Neutrophil (primary cell): ENCODE results near the gene ADGRD2.

Experiments
- H3K27ac ChIP-seq: fragments of 200-600 bp; sonication (generic); 2 replicates; pipeline ENCODE4 v1.5.1; 2016; ENCODE audit warnings: mild to moderate bottlenecking, moderate library complexity
- H3K27me3 ChIP-seq: fragments of 200-600 bp; sonication (generic); 2 replicates; pipeline ENCODE4 v1.6.0; 2016; ENCODE audit warnings: mild to moderate bottlenecking
- H3K36me3 ChIP-seq: fragments of 200-600 bp; sonication (generic); 2 replicates; pipeline ENCODE4 v1.5.1; 2017
- H3K4me1 ChIP-seq, 2 experiments: fragments of 200-600 bp in 1 of 2; sonication (generic) in 1 of 2; 1 replicate in 1 of 2; 2 replicates in 1 of 2; pipeline versions ENCODE4 v1.5.1 to v1.6.1; 2013 to 2016; ENCODE audit warnings: low read depth in 1 of 2, low read length in 1 of 2, mild to moderate bottlenecking in 1 of 2, moderate library complexity in 1 of 2; ENCODE audit not compliant: control insufficient read depth in 1 of 2, insufficient read depth in 1 of 2
- H3K4me3 ChIP-seq, 2 experiments: fragments of 200-600 bp in 1 of 2; sonication (generic) in 1 of 2; 1 replicate in 1 of 2; 2 replicates in 1 of 2; pipeline ENCODE4 v1.5.1; 2013 to 2016; ENCODE audit warnings: low read depth in 1 of 2, low read length in 1 of 2, mild to moderate bottlenecking in 1 of 2, moderate library complexity in 1 of 2
- H3K9me3 ChIP-seq: fragments of 200-600 bp; sonication (generic); 2 replicates; pipeline ENCODE4 v1.5.1; 2016
- CTCF ChIP-seq: fragments of 200-600 bp; sonication (generic); IDR thresholded peaks from 2 replicates; pipeline ENCODE4 v1.5.1; 2016; ENCODE audit warnings: antibody characterized with exemption

ADGRD2 gene

GRCh38 chr9:124477211-124477647, 27.0 kb downstream of the ADGRD2 start:
- TF ChIP-seq CTCF: no peak
- Histone ChIP-seq H3K4me3 (no peak overlapping the region), H3K27me3 (peaks cover 56% of the 10 kb centered on the region), H3K9me3 (no peaks in the 10 kb centered on the region), H3K27ac (no peak overlapping the region), H3K36me3 (no peaks in the 10 kb centered on the region), H3K4me1 (peaks cover 35 to 36% of the 10 kb centered on the region in 2 experiments)

GRCh38 chr9:124477648-124478285, 27.5 kb downstream of the ADGRD2 start:
- Histone ChIP-seq H3K36me3 (no peaks in the 10 kb centered on the region), H3K4me3 (no peak overlapping the region), H3K4me1 (peaks cover 35 to 36% of the 10 kb centered on the region in 2 experiments), H3K9me3 (no peaks in the 10 kb centered on the region), H3K27ac (no peak overlapping the region), H3K27me3 (peaks cover 60% of the 10 kb centered on the region)
- TF ChIP-seq CTCF: no peak

- no peak overlapping the region for H3K4me3 ChIP-seq
- peaks cover 35 to 36% of the 10 kb centered on the region in 2 experiments for H3K4me1 ChIP-seq
- peaks cover 60% of the 10 kb centered on the region for H3K27me3 ChIP-seq
- no peaks in the 10 kb centered on the region for H3K36me3 ChIP-seq
- no peak for TF ChIP-seq CTCF
- no peak overlapping the region for H3K27ac ChIP-seq
- H3K9me3 ChIP-seq: no peaks in the 10 kb centered on the region
Measured at GRCh38 chr9:124478354-124478753, 28.1 kb downstream of the ADGRD2 start.

GRCh38 chr9:124479371-124479770, 29.1 kb downstream of the ADGRD2 start:
- no peak overlapping the region for H3K4me3 ChIP-seq
- no peak for TF ChIP-seq CTCF
- peaks cover 35 to 36% of the 10 kb centered on the region in 2 experiments for H3K4me1 ChIP-seq
- H3K36me3 ChIP-seq: no peaks in the 10 kb centered on the region
- H3K27me3 ChIP-seq: peaks cover 60% of the 10 kb centered on the region
- H3K27ac ChIP-seq: no peak overlapping the region
- H3K9me3 ChIP-seq: no peaks in the 10 kb centered on the region

GRCh38 chr9:124479947-124480620, 29.8 kb downstream of the ADGRD2 start:
- TF ChIP-seq CTCF: no peak

More at GRCh38 chr9:124479947-124480620, 29.8 kb downstream of the ADGRD2 start:
- Histone ChIP-seq H3K27ac (no peak overlapping the region), H3K27me3 (peaks cover 60% of the 10 kb centered on the region), H3K9me3 (no peaks in the 10 kb centered on the region), H3K4me1 (peaks cover 29 to 32% of the 10 kb centered on the region in 2 experiments), H3K36me3 (no peaks in the 10 kb centered on the region), H3K4me3 (no peak overlapping the region)
